Hepatocyte (in vitro differentiated cells): ENCODE measurements around the gene KIF20B. TPM values are rescaled to one million over a fixed set of nuclear protein-coding genes. Genes with fewer than 3 reads are reported as not detected.

Experiments
- DNase-seq: peaks from one replicate; pipeline ENCODE4 v3.0.0-alpha.2; 2016; ENCODE audit warnings: low spot score
- H2AFZ ChIP-seq: fragments of 200-600 bp; sonication (generic); 2 replicates; pipeline ENCODE4 v1.6.0; 2016; ENCODE audit warnings: antibody characterized with exemption, mild to moderate bottlenecking
- H3K27ac ChIP-seq: fragments of 200-600 bp; sonication (generic); 2 replicates; pipeline ENCODE4 v1.5.1; 2016; ENCODE audit warnings: mild to moderate bottlenecking
- H3K27me3 ChIP-seq: fragments of 200-600 bp; sonication (generic); 2 replicates; pipeline ENCODE4 v1.6.1; 2016
- H3K36me3 ChIP-seq: fragments of 200-600 bp; sonication (generic); replicated peaks from 2 replicates; pipeline ENCODE4 v1.5.1; 2016; ENCODE audit warnings: low read depth; ENCODE audit not compliant: insufficient read depth
- H3K4me1 ChIP-seq: fragments of 200-600 bp; sonication (generic); 2 replicates; pipeline ENCODE4 v1.5.1; 2016; ENCODE audit warnings: mild to moderate bottlenecking, moderate library complexity; ENCODE audit not compliant: insufficient read depth
- H3K4me2 ChIP-seq: fragments of 200-600 bp; sonication (generic); 2 replicates; pipeline ENCODE4 v1.6.0; 2016
- H3K4me3 ChIP-seq: fragments of 200-600 bp; sonication (generic); 2 replicates; pipeline ENCODE4 v1.5.1; 2016; ENCODE audit warnings: mild to moderate bottlenecking
- H3K79me2 ChIP-seq: fragments of 200-600 bp; sonication (generic); 2 replicates; pipeline ENCODE4 v1.6.0; 2017; ENCODE audit warnings: mild to moderate bottlenecking
- H3K9me2 ChIP-seq: fragments of 200-600 bp; sonication (generic); replicated peaks from 2 replicates; pipeline ENCODE4 v1.6.0; 2017; ENCODE audit warnings: mild to moderate bottlenecking; ENCODE audit not compliant: insufficient read depth
- H3K9me3 ChIP-seq: fragments of 200-600 bp; sonication (generic); 2 replicates; pipeline ENCODE4 v1.5.1; 2016; ENCODE audit warnings: low read depth, mild to moderate bottlenecking
- H4K20me1 ChIP-seq: fragments of 200-600 bp; sonication (generic); 2 replicates; pipeline ENCODE4 v1.6.0; 2016; ENCODE audit warnings: mild to moderate bottlenecking; ENCODE audit not compliant: insufficient read depth, poor library complexity, severe bottlenecking
- EZH2 ChIP-seq: fragments of 200-600 bp; sonication (generic); IDR thresholded peaks from 2 replicates; pipeline ENCODE4 v1.6.1; 2016; ENCODE audit warnings: antibody characterized with exemption, mild to moderate bottlenecking, borderline replicate concordance
- EZH2phosphoT487 ChIP-seq: fragments of 200-600 bp; sonication (generic); IDR thresholded peaks from one replicate; pipeline ENCODE4 v1.6.1; 2018; ENCODE audit warnings: antibody characterized with exemption, mild to moderate bottlenecking, low read depth, moderate library complexity; ENCODE audit not compliant: unreplicated experiment, severe bottlenecking
- WGBS: methylation state at CpG from one replicate; pipeline ENCODE4 v1.1.6; 2016; ENCODE audit warnings: low lambda C conversion rate; ENCODE audit errors: missing lambda C conversion rate; 5-methylcytosine and 5-hydroxymethylcytosine counted together
- polyA plus RNA-seq: library from polyadenylated mRNA; unstranded; fragments of >200 nt; fragmentation: Nextera tagmentation; extraction: Ambion mirVana; gene quantifications from 2 replicates; pipeline ENCODE4 v1.2.1, GENCODE V29; 2016
- total RNA-seq: library from RNA; depleted of rRNA; stranded (reverse); fragments of >200 nt; gene quantifications from 2 replicates; pipeline ENCODE4 v1.2.3, GENCODE V29; 2014
- TF ChIP-seq, protein P1 (sequence below): fragments of 200-600 bp; sonication (generic); IDR thresholded peaks from 2 replicates; pipeline ENCODE4 v1.5.1; 2016; ENCODE audit warnings: antibody characterized with exemption, mild to moderate bottlenecking; ENCODE audit not compliant: poor library complexity

KIF20B gene
- total and polyA plus RNA-seq, 2 experiments from 2014 or later, result 4.6 to 6.9 TPM

DNA sequence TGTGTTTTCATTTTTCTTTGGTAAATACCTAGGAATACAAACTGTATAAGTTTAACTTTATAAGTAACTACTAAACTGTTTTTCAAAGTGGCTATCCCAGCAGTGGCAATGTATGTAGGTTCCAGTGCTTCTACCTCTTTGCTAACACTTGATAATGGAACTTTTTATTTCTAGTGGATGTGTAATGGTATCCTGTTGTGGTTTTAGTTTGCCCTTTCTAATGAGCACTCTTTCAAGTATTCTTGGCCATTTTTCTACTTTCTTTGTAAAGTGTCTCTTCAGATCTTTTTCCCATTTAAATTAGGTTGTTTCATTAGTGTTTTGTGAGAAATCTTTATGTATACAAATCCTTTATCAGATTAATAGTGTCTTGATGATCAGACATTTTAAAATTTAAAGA is 4.6 kb downstream of the KIF20B start:
- Histone ChIP-seq H3K4me2 (no peak overlapping the region), H3K79me2 (peaks cover 70% of the 10 kb centered on the region), H3K9me3 (no peaks in the 10 kb centered on the region), H3K9me2 (no peaks in the 10 kb centered on the region), H3K4me1 (no peaks in the 10 kb centered on the region), H3K4me3 (no peak overlapping the region), H2AFZ (no peak overlapping the region), H4K20me1 (no peaks in the 10 kb centered on the region), H3K36me3 (no peaks in the 10 kb centered on the region), H3K27me3 (no peaks in the 10 kb centered on the region), H3K27ac (no peak overlapping the region)
- TF ChIP-seq EZH2phosphoT487 (no peak), EZH2 (no peak)
- TF ChIP-seq, protein P1, sequence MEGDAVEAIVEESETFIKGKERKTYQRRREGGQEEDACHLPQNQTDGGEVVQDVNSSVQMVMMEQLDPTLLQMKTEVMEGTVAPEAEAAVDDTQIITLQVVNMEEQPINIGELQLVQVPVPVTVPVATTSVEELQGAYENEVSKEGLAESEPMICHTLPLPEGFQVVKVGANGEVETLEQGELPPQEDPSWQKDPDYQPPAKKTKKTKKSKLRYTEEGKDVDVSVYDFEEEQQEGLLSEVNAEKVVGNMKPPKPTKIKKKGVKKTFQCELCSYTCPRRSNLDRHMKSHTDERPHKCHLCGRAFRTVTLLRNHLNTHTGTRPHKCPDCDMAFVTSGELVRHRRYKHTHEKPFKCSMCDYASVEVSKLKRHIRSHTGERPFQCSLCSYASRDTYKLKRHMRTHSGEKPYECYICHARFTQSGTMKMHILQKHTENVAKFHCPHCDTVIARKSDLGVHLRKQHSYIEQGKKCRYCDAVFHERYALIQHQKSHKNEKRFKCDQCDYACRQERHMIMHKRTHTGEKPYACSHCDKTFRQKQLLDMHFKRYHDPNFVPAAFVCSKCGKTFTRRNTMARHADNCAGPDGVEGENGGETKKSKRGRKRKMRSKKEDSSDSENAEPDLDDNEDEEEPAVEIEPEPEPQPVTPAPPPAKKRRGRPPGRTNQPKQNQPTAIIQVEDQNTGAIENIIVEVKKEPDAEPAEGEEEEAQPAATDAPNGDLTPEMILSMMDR, result no peak
- DNase-seq, result no peak

- peaks cover 64% of the 10 kb centered on the region for H3K79me2 ChIP-seq
- no peaks in the 10 kb centered on the region for H3K4me1 ChIP-seq
- no peak overlapping the region for H3K4me3 ChIP-seq
- TF ChIP-seq EZH2phosphoT487 (no peak), EZH2 (no peak)
- no peaks in the 10 kb centered on the region for H3K9me2 ChIP-seq
- H3K4me2 ChIP-seq, result no peak overlapping the region
- H3K9me3 ChIP-seq, result no peaks in the 10 kb centered on the region
- no peak for DNase-seq
- no peak overlapping the region for H3K27ac ChIP-seq
- H3K36me3 ChIP-seq, result no peaks in the 10 kb centered on the region
- no peak overlapping the region for H2AFZ ChIP-seq
- H4K20me1 ChIP-seq, result no peaks in the 10 kb centered on the region
- WGBS, result 92% methylated on average over 1 of the region's 1 CpG
- no peaks in the 10 kb centered on the region for H3K27me3 ChIP-seq
Measured at GRCh38 chr10:89707372-89707771, 6.0 kb downstream of the KIF20B start.

DNA sequence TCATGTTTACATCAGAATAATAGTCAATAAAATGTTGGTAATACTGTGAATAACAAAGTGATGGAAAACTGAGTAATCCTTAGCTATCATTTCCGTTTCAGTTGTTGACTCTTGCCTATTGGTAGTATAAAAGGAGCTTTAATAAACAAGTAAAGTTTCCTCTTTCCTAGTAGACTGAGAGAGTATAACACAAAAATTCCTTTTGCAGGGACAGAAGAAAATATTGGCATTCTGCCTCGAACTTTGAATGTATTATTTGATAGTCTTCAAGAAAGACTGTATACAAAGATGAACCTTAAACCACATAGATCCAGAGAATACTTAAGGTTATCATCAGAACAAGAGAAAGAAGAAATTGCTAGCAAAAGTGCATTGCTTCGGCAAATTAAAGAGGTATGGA is 9.4 kb downstream of the KIF20B start:
- H3K27me3 ChIP-seq, result no peaks in the 10 kb centered on the region
- peaks cover 30% of the 10 kb centered on the region for H3K79me2 ChIP-seq
- no peaks in the 10 kb centered on the region for H4K20me1 ChIP-seq
- no peaks in the 10 kb centered on the region for H3K9me2 ChIP-seq
- 87% methylated on average over 3 of the region's 3 CpGs for WGBS
- no peaks in the 10 kb centered on the region for H3K9me3 ChIP-seq
- no peak for DNase-seq
- no peak for TF ChIP-seq EZH2phosphoT487
- no peak for TF ChIP-seq EZH2
- TF ChIP-seq, protein P1, result no peak
- H3K4me2 ChIP-seq, result no peak overlapping the region
- no peak overlapping the region for H2AFZ ChIP-seq
- H3K27ac ChIP-seq, result no peak overlapping the region
- H3K36me3 ChIP-seq, result no peaks in the 10 kb centered on the region
- H3K4me3 ChIP-seq, result no peak overlapping the region
- no peaks in the 10 kb centered on the region for H3K4me1 ChIP-seq

GRCh38 chr10:89734616-89735015 is 33.2 kb downstream of the KIF20B start:
- no peak overlapping the region for H3K4me2 ChIP-seq
- no peak overlapping the region for H3K27ac ChIP-seq
- no peaks in the 10 kb centered on the region for H3K36me3 ChIP-seq
- H2AFZ ChIP-seq, result no peak overlapping the region
- H3K4me3 ChIP-seq, result no peak overlapping the region
- H3K4me1 ChIP-seq, result no peaks in the 10 kb centered on the region
- WGBS, result 90% methylated on average over 3 of the region's 3 CpGs
- DNase-seq, result no peak
- no peaks in the 10 kb centered on the region for H3K27me3 ChIP-seq
- no peaks in the 10 kb centered on the region for H4K20me1 ChIP-seq
- no peaks in the 10 kb centered on the region for H3K9me2 ChIP-seq
- TF ChIP-seq, protein P1, result no peak
- no peak for TF ChIP-seq EZH2phosphoT487
- TF ChIP-seq EZH2, result no peak
- H3K79me2 ChIP-seq, result no peaks in the 10 kb centered on the region
- H3K9me3 ChIP-seq, result no peaks in the 10 kb centered on the region
